ENCODE measurements around the gene GADD45A.
"Not testable (repeated sequence)": the region's sequence is repeated elsewhere in the genome, so short reads cannot be mapped to it uniquely, and the experiment has no call there.

Gene GADD45A

DNA sequence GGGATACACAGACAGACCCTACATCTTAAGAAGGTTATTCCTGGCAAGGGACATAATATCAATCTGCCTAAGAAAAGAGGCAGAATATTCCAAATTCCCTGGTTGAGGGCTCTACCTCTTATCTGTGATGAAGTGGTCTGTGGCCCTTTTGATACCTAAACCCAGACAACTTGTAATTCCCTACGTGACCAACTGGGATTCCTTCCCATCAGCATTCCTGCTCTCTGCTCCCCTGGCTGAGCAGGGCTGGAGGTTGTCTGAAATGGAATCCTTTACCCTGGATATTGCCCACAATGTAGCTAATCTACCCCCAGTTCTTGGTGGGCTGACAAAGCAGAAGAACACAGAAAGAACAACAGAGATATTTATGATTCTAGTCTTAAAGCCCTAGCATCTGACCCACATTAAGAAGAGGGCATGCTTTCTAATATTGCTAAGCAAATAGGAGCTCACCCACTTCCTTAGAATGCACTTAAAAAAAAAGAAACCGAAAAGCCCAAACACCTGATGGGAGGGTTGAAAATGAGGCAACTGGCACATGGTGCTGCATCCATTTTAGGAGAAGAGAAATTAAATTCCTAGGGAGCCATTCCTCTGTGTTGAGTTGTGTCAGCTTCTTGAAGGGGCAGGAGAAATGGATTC lies 36.8 kb downstream of the GADD45A start:
- no peak for DNase-seq (ENCODE audit: low spot score)

DNA sequence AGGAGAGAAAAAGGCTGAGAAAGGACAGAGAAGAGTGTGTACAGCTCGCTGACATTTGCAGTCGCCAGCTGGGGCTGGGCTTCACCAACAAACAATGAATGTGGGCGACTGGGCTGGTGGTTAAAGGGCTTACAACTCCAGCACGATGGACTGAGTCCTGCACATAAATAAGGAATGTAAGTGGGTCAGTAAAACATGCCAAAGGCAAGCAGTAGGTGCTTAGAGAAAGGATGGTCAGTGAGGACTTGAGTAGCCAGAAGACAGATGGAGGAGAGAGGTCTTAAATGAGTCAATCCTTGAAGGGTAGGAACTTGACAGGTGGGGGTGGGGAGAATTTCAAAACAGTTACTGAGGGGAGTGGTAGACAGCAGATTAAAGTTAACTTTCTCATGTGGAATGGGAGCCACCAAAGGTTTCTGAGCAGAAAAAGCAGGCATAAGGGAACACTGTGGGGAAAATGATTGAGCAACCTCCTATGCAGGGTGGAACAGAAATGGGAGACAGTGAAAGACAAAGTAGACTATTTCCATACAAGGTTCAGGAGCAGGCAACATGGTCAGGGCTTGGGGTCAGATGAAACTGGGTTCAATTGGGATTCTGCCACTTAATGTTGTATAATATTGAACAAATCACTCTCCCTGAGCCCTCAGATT lies 37.4 kb downstream of the GADD45A start:
- DNase-seq (ENCODE audit: low spot score), result no peak

DNA sequence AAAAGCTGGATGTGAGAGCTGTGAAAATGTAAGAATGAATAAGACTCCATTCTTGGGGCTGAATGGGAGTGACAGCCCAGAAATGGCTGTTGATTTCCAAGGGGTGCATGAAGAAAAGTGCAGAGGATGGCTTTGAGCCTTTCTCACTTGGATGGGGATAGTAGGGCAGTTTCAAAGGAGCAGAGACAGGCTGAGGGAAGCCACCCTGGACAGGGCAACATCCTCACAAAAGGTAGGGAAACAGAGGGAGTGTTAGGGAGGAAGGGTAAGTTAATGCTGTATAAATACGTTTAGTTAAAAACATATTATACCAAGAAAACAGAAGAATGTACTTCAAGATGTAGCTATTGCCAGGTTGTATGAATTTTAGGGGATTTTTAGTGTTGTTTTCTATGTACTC lies 38.1 kb downstream of the GADD45A start:
- DNase-seq (ENCODE audit: low spot score), result no peak

DNA sequence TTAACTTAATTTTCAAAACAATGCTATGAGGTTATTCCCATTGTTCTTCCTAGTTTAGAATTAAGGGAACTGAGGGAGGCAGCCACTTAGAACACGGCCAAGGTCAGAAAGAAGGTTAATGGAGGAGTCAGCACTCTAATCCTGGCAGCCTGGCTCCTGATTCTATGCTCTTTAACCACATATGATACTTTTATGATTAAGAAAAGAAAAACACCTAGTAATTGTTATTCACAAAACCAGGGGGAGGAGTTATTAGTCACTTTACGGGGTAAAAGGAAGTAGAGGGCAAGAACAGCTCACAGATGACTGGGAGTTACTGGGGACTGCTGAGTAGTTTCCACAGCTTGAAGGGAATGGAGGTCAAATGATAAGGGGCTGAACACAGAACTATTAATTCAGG lies 38.6 kb downstream of the GADD45A start:
- peak; percentile 30 for DNase-seq (ENCODE audit: low spot score)

DNA sequence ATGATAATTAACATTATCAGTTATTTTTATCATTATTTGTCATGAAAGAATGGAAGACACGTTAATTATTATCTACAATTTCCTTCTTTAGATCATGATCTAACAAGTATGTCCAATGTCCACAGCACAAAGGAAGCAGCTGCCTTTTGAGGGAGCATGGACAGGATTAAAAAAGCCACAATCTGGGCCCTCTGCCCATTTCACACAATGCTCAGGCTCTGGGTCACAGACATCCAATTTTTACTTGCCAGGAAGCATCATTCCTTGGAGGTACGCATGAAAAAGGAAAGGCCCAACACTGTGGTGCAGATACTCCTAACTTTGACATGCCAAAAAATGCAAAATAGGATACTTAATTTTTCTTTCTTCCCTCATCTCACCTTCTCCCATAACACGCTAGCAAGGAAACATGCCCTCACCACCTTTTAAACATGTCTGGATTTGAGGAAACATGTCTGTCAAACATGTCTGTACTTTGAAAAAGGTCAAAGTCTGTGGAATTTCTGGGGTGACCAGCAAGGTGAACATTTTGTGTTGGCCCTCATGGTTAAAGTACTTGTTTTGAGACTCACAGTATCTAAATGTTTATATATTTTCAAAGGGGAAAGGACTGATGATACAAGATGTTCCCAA lies 40.0 kb downstream of the GADD45A start:
- DNase-seq (ENCODE audit: low spot score), result peak; percentile 74

DNA sequence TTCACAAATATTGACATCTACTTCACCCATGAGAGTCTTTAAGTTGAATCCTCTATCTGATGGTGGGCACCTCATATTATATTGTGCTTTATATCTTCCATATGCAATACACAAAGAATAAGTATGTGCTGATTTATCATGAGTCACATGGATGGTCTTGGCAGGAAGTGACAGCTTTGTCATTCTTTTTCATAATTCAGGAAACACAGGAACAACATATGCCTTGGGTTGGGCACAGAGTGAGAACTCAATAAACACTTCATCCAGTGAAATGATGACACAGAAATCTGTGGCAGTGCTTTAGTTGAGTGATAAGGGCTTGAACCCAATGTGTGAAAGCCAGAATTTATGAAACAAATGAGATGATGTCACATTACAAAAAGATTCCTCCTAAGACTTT lies 41.2 kb downstream of the GADD45A start:
- DNase-seq (ENCODE audit: low spot score), result no peak

DNA sequence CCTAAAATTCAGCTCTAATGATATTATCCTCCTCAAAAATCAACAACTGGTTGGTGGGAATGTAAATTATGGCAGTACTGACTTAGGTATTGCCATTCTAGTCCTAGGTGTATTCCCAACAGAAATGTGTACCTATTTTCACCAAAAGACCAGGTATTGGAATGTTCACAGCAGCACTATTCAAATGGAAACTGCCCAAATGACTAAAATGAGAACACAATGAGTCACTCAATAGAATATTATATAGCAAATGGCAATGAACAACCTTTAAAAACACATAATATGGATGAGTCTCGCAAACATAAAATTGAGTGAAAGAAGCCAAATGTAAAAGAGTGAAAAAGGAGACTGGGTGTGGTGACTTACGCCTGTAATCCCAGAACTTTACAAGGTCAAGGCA lies 44.9 kb downstream of the GADD45A start:
- DNase-seq (ENCODE audit: low spot score), result no peak

DNA sequence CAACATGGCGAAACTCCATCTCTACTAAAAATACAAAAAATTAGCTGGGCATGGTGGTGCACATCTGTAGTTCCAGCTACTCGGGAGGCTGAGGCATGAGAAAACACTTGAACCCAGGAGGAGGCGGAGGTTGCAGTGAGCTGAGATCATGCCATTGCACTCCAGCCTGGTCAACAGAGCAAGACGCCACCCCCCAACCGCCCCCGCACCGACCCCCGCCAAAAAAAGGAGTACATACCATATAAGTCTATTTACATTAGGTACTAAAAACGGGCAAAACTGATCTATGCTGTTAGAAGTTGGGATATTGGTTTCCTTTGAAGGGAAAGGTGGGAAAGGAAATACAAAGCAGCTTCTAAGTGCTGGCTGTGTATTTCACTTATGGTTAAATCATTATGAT lies 45.3 kb downstream of the GADD45A start:
- not testable (repeated sequence) for DNase-seq (ENCODE audit: low spot score)

DNA sequence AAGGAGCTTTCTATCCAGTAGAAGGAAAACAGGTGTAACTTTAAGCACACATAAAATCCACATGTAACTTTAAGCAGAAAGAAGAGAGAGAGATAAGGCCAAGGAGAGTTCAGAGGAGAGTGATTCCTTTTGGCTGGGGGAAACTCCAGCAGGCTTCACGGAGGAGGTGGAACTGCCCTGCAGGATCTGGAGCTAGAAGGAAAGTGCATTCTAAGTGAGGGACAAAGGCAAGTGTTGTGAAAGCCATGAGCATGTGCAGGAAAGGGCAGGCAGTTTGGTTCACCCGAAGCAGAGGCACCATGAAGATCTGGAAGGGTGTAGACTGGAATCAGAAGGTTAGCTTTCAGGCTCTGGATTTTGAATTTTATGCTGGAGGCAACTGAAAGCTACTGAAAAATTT lies 46.3 kb downstream of the GADD45A start:
- DNase-seq (ENCODE audit: low spot score), result no peak

DNA sequence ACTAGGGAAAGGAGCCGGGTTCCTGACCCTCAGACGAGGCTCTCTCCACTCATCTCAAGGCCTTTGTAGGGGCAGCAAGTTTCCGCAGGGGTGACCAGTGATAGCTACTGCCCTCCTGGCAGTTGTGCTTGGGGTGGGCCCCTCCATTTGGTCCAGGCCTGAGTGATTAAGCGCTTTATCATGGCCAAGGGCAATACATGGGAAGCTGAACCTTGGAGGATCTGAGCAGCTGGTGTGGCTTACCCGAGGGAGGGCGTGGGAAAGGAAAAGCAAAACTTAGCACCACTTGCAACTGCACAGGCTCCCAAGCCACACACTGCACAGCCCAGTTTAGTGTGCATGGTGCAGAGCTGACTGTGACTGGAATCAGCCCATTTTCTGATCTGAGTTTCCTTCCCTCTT lies 47.8 kb downstream of the GADD45A start:
- peak; percentile 18 for DNase-seq (ENCODE audit: low spot score)

DNA sequence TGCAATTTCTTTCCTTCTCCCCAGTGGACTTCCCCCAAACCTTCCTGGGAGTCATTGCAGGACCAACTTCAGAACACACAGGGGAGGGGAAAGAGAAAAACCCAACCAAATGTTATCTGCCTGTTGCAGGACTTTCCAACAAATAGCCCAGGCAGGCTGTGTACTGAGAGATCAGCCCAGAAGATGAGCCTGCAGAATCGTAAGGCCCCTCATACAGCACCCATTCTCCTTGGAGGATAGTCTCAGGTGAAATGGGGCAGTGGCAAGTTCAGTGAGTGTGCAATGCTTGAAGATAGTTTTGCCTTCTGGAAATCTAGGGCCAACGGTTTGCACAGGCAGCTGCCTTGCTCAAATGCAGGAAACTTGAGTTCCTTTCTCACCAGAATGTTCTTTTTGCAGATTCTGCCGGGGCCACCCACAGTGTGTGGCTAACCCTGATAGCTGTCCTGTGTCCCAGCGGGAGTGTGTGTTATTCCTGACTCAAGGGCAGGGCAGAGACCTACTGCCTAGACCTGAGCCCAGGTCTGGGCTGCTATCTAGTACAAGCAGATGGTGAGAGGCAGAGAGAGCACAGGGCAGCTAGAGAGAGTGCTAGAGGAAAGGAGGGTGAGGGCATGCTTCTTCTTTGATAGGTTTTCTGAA lies 48.8 kb downstream of the GADD45A start:
- DNase-seq (ENCODE audit: low spot score), result no peak

DNA sequence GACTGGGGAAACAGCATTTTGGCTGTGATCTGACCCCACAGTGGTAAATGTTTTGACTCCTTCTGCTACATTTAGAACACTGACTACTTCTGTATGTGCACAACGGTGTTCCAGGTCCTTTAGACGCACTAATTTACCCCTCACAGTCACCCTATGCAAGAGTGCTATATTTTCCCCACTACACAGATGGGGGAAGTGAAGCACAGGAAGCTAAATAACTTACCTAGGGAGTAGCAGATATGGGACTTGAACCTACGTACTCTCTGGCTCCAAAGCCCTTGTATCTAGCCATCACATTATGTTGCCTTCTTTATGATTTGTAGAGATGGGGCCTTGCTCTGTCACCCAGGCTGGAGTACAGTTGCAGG lies 49.3 kb downstream of the GADD45A start:
- no peak for DNase-seq (ENCODE audit: low spot score)

DNA sequence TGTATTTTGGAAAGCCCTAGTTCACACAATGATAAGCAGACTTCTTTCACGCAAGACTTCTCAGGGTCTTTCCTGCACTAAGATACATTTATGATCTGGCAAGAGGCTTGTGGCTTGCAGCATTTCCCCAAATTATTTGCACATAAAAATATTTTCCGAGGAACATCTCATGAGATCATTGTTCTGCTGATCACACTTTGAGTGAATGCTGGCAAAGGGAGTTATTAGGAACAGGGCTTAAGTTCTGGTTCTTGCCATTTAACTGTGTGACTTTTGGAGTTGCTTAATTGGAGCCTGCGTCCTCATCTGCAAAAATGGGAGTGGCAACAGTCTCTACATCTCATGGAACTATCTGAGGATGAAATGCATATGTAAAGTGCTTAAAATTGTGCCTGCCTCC lies 50.2 kb downstream of the GADD45A start:
- no peak for DNase-seq (ENCODE audit: low spot score)

DNA sequence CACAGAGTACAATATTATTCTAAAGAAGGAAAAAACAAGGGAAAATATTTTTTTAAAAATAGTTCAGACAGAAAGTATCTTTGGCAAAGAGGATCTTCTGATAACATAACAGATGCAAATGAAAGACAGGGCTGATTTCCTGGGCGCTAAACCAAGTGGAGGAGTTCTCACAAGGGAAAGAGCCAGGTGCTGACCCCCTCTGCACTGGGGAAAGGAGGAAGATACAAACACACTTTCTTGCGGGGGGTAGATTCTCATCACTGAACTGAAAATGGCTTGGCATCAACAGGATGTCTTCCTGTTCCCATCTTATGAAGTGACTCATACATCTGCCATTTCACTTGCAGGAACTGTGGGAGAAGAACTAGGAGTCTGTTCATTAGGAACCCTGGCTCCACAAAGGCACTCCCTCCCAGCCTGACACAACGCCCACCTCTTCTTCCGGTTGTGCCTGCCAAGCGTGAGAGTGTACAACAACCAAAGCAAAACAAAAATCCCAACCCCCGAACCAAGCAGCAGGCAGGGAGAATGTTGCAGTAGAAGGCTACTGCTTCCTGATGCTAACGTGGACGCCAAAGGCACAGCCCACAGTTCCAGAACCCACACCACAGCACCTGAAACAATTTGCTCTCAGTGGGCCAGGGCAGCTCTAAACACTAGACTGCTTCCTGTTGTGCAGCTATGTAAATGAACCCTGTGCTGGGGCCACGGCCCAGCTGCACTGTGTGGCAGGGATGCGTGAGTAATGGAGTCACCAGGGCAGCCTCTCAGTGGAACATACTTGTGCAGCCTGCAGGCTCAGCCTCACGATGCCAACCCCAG lies 51.0 kb downstream of the GADD45A start:
- DNase-seq (ENCODE audit: low spot score), result peak; percentile 89

DNA sequence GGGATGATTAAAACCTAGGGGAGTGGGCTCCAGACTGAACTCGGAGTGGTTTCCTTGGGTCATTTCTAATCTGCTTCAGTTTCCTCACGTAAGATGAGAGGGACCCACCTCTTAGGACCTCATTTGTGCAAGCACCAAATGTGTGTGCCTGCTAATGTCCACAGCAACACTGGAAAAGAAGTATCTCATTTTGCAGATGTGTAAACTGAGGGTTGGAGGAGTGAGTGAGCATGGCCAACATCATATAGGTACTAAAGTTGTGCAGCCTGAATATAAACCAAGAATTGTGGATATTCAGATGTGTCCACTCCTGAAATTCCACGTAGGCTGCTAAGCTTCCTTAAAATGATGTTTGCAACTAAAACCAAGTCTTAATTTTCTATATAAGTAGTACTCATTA lies 51.7 kb downstream of the GADD45A start:
- no peak for DNase-seq (ENCODE audit: low spot score)

DNA sequence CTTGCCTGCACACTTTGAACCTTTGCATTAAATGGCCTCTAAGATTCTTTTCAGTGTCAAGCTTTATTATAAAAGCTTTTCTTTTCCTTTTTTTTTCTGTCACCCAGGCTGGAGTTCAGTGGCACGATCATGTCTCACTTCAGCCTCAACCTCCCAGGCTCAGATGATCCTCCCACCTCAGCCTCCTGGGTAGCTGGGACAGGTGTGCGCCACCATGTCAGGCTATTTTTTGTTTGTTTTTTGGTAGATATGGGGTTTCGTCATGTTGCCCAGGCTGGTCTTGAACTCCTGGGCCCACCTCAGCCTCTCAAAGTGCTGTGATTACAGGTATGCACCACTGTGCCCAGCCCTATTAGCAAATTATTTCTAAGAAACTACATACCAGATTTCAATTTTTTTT lies 52.9 kb downstream of the GADD45A start:
- no peak for DNase-seq (ENCODE audit: low spot score)
